ENCODE measurements around the gene STK4.

STK4 gene

GRCh38 chr20:45017857-45018256 is 51.5 kb downstream of the STK4 start:
- H3K9ac ChIP-seq (ENCODE audit: low read length) = no peak overlapping the region
- H3K27ac ChIP-seq (ENCODE audit: low read depth, low read length) = no peak overlapping the region
- no peak overlapping the region for H3K4me3 ChIP-seq (ENCODE audit: low read depth, low read length)
- no peak overlapping the region for H3K4ac ChIP-seq (ENCODE audit: low read depth, low read length)
- H3K36me3 ChIP-seq (ENCODE audit: control insufficient read depth in 1 of 2, insufficient read depth in 2 of 2, low read length in 2 of 2) = no peaks in the 10 kb centered on the region
- DNase-seq = no peak
- no peak overlapping the region for H2BK120ac ChIP-seq (ENCODE audit: insufficient read depth, low read length, poor library complexity)
- peaks cover 0 to 7% of the 10 kb centered on the region in 2 experiments for H3K4me1 ChIP-seq (ENCODE audit: control insufficient read depth in 1 of 2, insufficient read depth in 2 of 2, low read length in 2 of 2)
- H3K23ac ChIP-seq (ENCODE audit: low read length) = no peak overlapping the region
- no peak overlapping the region for H4K91ac ChIP-seq (ENCODE audit: low read depth, low read length)
- no peak overlapping the region for H3K18ac ChIP-seq (ENCODE audit: low read length)
- H4K12ac ChIP-seq (ENCODE audit: low read depth, low read length) = no peak overlapping the region
- no peak overlapping the region for H3K4me2 ChIP-seq (ENCODE audit: low read length)
- no peaks in the 10 kb centered on the region for H3K79me2 ChIP-seq (ENCODE audit: control insufficient read depth, insufficient read depth, low read length, poor library complexity)
- H2AFZ ChIP-seq (ENCODE audit: insufficient read depth, low read length, poor library complexity) = no peak overlapping the region
- H2BK12ac ChIP-seq (ENCODE audit: low read length) = no peak overlapping the region
- no peak overlapping the region for H2AK5ac ChIP-seq (ENCODE audit: low read length)
- no peak overlapping the region for H3K14ac ChIP-seq (ENCODE audit: low read length)
- no peak overlapping the region for H4K8ac ChIP-seq (ENCODE audit: low read depth, low read length)
- H2BK5ac ChIP-seq (ENCODE audit: low read depth, low read length, poor library complexity) = no peak overlapping the region
- H3K9me3 ChIP-seq (ENCODE audit: insufficient read depth, low read depth, low read length) = no peaks in the 10 kb centered on the region
- no peaks in the 10 kb centered on the region for H3K27me3 ChIP-seq (ENCODE audit: insufficient read depth, low read length)
- peaks cover 6% of the 10 kb centered on the region for H3K79me1 ChIP-seq (ENCODE audit: low read length)

DNA sequence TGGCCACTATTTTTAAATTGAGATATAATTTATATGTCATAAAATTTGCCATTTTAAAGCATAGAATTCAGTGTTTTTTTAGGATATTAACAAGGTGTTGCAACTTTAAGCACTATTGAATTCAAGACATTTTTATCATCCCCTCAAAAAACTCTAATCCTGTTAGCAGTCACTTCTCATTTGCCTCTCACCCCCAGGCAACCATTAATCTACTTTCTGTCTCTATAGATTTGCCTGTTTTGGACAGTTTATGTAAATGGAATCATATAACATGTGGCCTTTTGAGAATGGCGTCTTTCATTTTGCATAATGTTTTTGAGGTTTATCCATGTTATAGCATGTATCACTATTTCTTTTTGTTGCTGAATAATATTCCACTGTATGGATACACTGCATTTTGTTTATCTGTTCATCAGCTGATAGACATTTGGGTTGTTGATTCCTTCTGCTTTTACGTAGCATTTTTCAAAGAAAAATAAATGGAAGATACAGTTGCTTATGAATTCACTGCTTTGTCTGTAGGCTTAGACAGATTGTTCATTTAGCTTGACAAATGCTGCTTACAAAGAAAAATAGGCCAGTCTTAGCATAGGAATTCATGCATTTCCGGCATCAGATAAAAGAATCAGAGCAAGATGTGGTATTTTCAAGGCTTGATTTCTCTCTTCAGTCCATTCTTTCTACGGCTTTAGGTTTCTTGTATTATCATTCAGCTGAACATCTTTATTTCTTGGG is 52.9 kb downstream of the STK4 start:
- Histone ChIP-seq H3K4me1 (ENCODE audit: control insufficient read depth in 1 of 2, insufficient read depth in 2 of 2, low read length in 2 of 2) (peaks cover 0 to 7% of the 10 kb centered on the region in 2 experiments), H3K23ac (ENCODE audit: low read length) (no peak overlapping the region), H3K4me3 (ENCODE audit: low read depth, low read length) (no peak overlapping the region), H2AK5ac (ENCODE audit: low read length) (no peak overlapping the region), H2BK5ac (ENCODE audit: low read depth, low read length, poor library complexity) (no peak overlapping the region), H3K27me3 (ENCODE audit: insufficient read depth, low read length) (no peaks in the 10 kb centered on the region), H3K27ac (ENCODE audit: low read depth, low read length) (no peak overlapping the region), H3K9ac (ENCODE audit: low read length) (no peak overlapping the region), H3K18ac (ENCODE audit: low read length) (no peak overlapping the region), H3K14ac (ENCODE audit: low read length) (no peak overlapping the region), H4K91ac (ENCODE audit: low read depth, low read length) (no peak overlapping the region), H3K4me2 (ENCODE audit: low read length) (no peak overlapping the region), H3K9me3 (ENCODE audit: insufficient read depth, low read depth, low read length) (no peaks in the 10 kb centered on the region), H3K79me1 (ENCODE audit: low read length) (peaks cover 3% of the 10 kb centered on the region), H2BK12ac (ENCODE audit: low read length) (no peak overlapping the region), H3K4ac (ENCODE audit: low read depth, low read length) (no peak overlapping the region), H4K12ac (ENCODE audit: low read depth, low read length) (no peak overlapping the region), H3K36me3 (ENCODE audit: control insufficient read depth in 1 of 2, insufficient read depth in 2 of 2, low read length in 2 of 2) (no peaks in the 10 kb centered on the region), H2AFZ (ENCODE audit: insufficient read depth, low read length, poor library complexity) (no peak overlapping the region), H3K79me2 (ENCODE audit: control insufficient read depth, insufficient read depth, low read length, poor library complexity) (no peaks in the 10 kb centered on the region), H4K8ac (ENCODE audit: low read depth, low read length) (no peak overlapping the region), H2BK120ac (ENCODE audit: insufficient read depth, low read length, poor library complexity) (no peak overlapping the region)
- no peak for DNase-seq
- WGBS (ENCODE audit: extremely low coverage, insufficient coverage, insufficient read length) = no CpG with 5 or more reads among the region's 4 CpGs

DNA sequence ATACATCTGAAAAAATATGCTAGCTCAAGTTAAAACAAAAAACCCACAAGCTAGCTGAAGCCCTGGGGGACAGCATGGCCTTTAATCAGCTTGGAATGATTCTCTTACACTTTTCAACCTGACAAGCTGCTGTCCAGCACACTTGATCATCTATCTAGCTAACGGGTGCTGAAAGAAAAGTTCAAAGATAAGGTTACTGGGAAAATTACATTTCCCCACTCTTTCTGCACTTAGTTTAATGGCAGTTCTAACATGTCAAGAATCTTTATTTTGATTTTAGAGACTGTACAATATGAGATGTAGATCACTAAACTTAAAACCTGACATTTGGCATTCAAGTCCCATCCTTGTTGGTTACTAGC is 53.4 kb downstream of the STK4 start:
- H3K23ac ChIP-seq (ENCODE audit: low read length) = no peak overlapping the region

GRCh38 chr20:45020236-45020886 is 54.0 kb downstream of the STK4 start:
- H3K79me1 ChIP-seq (ENCODE audit: low read length) = peaks cover 2% of the 10 kb centered on the region
- WGBS (ENCODE audit: extremely low coverage, insufficient coverage, insufficient read length) = no CpG with 5 or more reads among the region's 3 CpGs
- no peak overlapping the region for H2AK5ac ChIP-seq (ENCODE audit: low read length)
- H3K18ac ChIP-seq (ENCODE audit: low read length) = no peak overlapping the region
- no peak overlapping the region for H3K27ac ChIP-seq (ENCODE audit: low read depth, low read length)
- no peak overlapping the region for H4K91ac ChIP-seq (ENCODE audit: low read depth, low read length)
- H4K8ac ChIP-seq (ENCODE audit: low read depth, low read length) = no peak overlapping the region
- H2BK12ac ChIP-seq (ENCODE audit: low read length) = no peak overlapping the region
- H4K12ac ChIP-seq (ENCODE audit: low read depth, low read length) = no peak overlapping the region
- no peak overlapping the region for H3K9ac ChIP-seq (ENCODE audit: low read length)
- H3K4me2 ChIP-seq (ENCODE audit: low read length) = no peak overlapping the region
- no peaks in the 10 kb centered on the region for H3K79me2 ChIP-seq (ENCODE audit: control insufficient read depth, insufficient read depth, low read length, poor library complexity)
- no peak overlapping the region for H2BK5ac ChIP-seq (ENCODE audit: low read depth, low read length, poor library complexity)
- DNase-seq = no peak
- H3K4me3 ChIP-seq (ENCODE audit: low read depth, low read length) = no peak overlapping the region
- H3K4me1 ChIP-seq (ENCODE audit: control insufficient read depth in 1 of 2, insufficient read depth in 2 of 2, low read length in 2 of 2) = peaks cover 0 to 3% of the 10 kb centered on the region in 2 experiments
- no peak overlapping the region for H2AFZ ChIP-seq (ENCODE audit: insufficient read depth, low read length, poor library complexity)
- no peak overlapping the region for H2BK120ac ChIP-seq (ENCODE audit: insufficient read depth, low read length, poor library complexity)
- no peak overlapping the region for H3K23ac ChIP-seq (ENCODE audit: low read length)
- no peak overlapping the region for H3K4ac ChIP-seq (ENCODE audit: low read depth, low read length)
- no peaks in the 10 kb centered on the region for H3K36me3 ChIP-seq (ENCODE audit: control insufficient read depth in 1 of 2, insufficient read depth in 2 of 2, low read length in 2 of 2)
- H3K14ac ChIP-seq (ENCODE audit: low read length) = no peak overlapping the region
- no peaks in the 10 kb centered on the region for H3K27me3 ChIP-seq (ENCODE audit: insufficient read depth, low read length)
- no peaks in the 10 kb centered on the region for H3K9me3 ChIP-seq (ENCODE audit: insufficient read depth, low read depth, low read length)

More for the DNA sequence above, 53.4 kb downstream of the STK4 start:
- Histone ChIP-seq H4K8ac (ENCODE audit: low read depth, low read length) (no peak overlapping the region), H3K4me1 (ENCODE audit: control insufficient read depth in 1 of 2, insufficient read depth in 2 of 2, low read length in 2 of 2) (peaks cover 0 to 4% of the 10 kb centered on the region in 2 experiments), H4K91ac (ENCODE audit: low read depth, low read length) (no peak overlapping the region), H4K12ac (ENCODE audit: low read depth, low read length) (no peak overlapping the region), H3K4me3 (ENCODE audit: low read depth, low read length) (no peak overlapping the region), H3K4ac (ENCODE audit: low read depth, low read length) (no peak overlapping the region), H3K27ac (ENCODE audit: low read depth, low read length) (no peak overlapping the region), H3K79me2 (ENCODE audit: control insufficient read depth, insufficient read depth, low read length, poor library complexity) (no peaks in the 10 kb centered on the region), H3K14ac (ENCODE audit: low read length) (no peak overlapping the region), H2BK12ac (ENCODE audit: low read length) (no peak overlapping the region), H2BK5ac (ENCODE audit: low read depth, low read length, poor library complexity) (no peak overlapping the region), H3K27me3 (ENCODE audit: insufficient read depth, low read length) (no peaks in the 10 kb centered on the region), H3K18ac (ENCODE audit: low read length) (no peak overlapping the region), H2AK5ac (ENCODE audit: low read length) (no peak overlapping the region), H2BK120ac (ENCODE audit: insufficient read depth, low read length, poor library complexity) (no peak overlapping the region), H3K36me3 (ENCODE audit: control insufficient read depth in 1 of 2, insufficient read depth in 2 of 2, low read length in 2 of 2) (no peaks in the 10 kb centered on the region), H3K9ac (ENCODE audit: low read length) (no peak overlapping the region), H3K9me3 (ENCODE audit: insufficient read depth, low read depth, low read length) (no peaks in the 10 kb centered on the region), H3K4me2 (ENCODE audit: low read length) (no peak overlapping the region), H3K79me1 (ENCODE audit: low read length) (peaks cover 3% of the 10 kb centered on the region), H2AFZ (ENCODE audit: insufficient read depth, low read length, poor library complexity) (no peak overlapping the region)
- no CpG with 5 or more reads among the region's 1 CpG for WGBS (ENCODE audit: extremely low coverage, insufficient coverage, insufficient read length)
- DNase-seq = no peak

Data from trophoblast cell (in vitro differentiated cells and primary cell).